Measurements from ENCODE around the gene DLGAP5.

DNA sequence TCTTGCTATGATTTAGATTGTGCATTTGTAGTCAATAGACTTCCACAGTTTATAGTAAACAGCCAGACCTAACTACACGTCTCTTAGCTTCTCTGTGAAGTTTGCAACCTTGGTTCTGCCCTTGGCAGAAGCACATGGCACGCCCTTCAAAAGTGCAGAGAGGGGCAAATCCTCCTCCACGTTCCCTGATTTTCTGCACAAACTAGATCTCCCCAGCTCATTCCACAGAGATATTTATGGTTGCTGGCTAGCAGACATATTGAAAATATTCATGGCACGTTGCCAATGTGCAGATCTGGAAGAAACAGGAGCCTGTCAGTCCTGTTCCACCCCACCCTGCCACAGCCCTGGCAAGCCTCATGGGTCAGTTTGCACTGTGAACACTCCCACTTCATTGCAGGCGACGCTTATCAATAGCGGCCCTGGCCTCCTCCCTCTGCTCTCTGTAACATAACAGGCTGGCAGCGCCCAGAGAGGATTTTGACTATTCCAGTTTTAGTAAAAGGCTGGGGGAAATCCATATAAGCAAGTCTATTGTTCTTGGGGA is 68.9 kb downstream of the DLGAP5 start:
- TF ChIP-seq POLR2A (IDR thresholded peaks at IDR 0.05) (peak in 1 of 2 donors; percentile 35), CTCF (IDR thresholded peaks at IDR 0.05) (no peak)
